ENCODE measurements around the gene RAB4A.
A peak's percentile ranks its signal among the peaks of the same experiment; 100 is the strongest.

RAB4A gene

DNA sequence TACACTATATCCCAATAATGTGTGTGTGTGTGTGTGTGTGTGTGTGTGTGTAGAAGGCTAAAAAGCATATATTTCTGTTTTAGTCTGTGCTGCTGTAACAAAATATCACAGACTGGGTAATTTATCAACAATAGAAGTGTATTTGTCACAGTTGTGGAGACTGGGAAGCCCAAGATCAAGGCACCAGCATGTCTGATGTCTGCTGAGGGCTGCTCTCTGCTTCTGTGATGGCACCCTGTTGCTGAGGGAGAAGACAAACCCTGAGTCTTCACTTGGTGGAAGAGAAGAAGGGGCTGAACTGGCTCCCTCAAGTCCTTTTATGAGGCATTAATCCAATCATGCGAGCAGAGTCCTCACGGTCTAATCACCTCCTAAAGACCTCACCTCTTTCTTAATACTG lies 23.0 kb upstream of the RAB4A start:
- DNase-seq: no peak

DNA sequence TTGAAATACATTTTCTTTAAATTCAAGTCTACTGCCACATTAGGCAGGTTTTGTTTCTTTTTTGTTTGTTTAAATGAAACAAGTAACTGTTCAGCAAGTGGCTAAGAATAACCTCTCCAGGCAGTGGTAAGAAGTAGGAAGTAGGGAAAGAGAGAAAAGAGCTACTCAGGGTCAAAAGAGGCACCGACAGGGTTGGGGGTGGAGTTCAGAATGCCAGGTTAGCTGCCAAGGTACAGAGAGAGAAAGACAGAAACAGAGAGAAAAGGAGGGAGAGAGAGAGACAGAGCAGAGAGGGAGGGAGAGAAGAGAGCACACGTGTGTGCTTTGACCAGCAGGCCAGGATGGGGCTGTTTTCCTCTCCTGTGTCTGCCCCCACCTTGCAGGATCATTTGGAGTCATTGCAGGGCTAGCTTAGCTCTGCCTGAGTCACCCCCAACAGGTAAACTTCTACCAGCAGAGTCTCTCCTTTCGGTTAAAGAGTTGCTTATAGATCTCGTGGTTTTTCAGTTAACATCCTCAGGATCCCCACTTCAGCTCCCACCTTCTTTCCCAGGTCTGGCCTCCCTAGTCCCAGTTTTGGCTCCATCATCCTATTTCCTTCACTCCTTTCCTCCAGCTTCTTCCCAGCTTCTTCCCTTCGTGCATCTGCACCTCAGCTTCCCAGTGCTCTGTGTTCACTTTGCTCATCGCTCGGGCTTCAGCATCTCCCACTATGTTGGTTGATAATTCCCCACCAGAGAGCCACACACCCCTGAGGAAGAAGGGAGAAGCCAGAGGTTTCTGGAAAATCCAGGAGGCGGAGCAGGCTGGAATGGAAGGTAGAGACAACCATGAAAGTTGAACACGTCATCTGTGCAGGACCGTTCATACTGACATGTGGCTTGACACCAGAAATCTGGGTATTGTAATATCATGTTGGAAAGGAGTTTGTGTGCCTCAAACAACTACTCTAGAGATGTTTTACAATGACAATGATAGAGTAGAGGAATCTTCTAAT lies 21.8 kb upstream of the RAB4A start:
- DNase-seq: no peak

DNA sequence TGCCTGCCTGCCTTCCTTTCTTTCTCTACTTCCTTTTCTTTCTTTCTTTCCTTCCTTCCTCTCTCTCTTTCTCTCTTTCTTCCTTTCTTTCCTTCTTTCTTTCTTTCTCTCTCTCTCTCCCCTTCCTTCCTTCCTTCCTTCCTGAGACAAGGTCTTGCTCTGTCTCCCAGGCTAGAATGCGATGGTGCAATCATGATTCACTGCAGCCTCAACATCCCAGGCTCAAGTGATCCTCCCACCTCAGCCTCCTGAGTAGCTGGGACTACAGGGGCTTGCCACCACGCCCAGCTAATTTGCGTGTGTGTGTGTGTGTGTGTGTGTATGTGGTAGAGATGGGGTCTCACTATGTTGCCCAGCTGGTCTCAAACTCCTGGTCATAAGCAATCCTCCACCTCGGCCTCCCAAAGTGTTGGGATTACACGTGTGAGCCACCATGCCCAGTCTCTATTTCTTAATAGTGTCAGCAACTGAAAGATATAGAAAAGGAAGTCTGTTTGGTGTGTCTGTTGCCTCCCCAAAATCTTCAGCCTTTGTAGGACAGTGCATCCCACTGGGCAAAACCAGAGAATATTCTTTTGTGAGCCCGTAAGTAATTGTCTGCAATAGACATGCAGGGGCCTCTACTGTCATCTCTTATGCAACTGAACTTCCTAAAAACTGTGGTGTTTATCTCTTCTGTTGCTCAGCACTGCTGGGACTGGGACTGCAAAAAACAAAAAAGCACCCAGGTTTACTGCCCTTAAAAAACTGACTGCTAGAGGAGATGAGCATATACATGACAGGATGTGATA lies 20.9 kb upstream of the RAB4A start:
- no peak for DNase-seq

DNA sequence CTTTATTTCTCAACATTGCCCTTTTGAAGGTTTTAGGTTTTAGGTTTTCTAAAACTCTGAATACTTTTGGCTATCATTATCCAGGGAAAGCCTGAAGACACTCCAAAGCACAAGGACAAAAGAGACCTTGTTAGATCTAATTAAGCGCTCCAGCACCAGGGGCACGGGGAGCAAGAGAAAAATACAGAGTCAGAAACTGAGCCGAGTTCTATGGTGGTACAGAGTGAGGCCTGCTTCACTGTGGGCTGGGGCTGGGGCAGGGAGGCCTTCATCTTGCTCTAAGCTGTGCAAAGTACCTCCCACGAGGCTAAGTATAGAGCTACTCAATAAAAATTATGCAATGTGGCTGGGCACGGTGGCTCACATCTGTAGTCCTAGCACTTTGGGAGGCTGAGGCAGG lies 19.7 kb upstream of the RAB4A start:
- no peak for DNase-seq

DNA sequence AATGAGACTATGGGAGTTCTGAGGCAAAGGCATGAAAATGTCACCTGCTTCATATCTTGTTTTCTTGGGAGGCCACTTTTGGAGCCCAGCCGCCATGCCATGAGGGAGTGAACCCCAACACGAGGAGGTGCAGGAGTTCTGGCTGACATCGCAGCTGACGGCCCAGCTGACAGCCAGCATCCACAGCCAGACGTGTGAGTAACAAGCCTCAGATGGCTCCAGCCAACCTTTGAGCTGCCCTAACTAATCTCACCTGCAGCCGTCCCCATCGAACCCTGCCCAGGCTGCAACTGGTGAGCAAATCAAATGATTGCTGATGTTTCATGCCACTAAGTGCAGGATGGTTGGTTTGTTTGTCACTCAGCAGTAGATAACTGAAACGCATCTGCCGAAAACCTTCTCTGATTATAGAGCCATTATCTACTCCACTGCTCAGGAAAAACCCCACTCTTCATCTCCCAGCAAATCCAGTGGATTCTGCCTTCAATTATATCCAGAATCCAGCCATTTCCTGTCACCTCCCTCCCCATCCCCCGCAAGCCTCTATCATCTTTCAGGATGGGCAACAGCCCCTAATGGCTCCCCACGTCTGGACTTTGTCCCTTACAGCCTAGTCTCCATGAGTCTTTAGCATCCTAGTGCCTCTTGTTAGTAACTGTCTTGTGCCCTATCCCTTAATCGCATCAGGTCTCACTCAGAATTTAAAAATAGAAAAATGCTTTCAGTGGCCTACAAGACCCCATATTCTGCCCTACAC lies 18.5 kb upstream of the RAB4A start:
- DNase-seq: no peak

DNA sequence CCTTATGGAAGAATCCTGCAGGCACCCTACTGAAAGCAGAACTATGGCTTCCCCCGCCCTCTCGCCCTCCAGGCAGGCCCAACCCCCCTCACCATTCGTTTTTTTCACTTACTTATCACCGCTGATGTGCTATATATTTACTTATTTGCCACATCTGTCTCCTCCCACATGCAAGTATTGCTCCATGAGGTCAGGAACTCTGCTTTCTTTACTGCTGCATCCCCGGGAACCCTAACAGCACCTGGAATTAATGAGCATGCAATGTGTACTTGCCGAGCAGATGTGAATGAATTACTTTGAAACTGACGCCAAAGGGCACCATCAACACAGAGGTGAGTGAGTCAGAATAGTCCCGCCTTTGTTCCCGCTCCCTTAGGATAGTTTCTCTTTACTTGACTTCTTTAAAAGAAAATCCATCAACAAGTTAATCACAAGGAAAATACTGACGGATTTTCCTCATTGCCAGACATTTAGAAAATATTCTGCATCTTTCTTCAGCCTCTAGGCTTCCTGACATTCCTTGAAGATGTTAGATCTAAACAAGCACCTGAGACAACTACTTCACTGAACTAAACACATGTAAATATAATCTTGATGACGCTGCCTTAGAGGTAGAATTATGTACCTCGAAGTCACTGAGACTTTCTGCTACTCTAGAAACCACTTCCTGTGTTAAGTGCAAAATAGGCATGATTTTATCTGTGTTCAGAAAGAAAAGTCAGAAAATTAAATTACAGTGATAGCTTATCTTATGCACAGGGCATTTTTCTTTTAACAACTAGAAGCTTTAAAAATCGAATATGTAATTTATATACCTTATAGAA lies 17.5 kb upstream of the RAB4A start:
- no peak for DNase-seq

DNA sequence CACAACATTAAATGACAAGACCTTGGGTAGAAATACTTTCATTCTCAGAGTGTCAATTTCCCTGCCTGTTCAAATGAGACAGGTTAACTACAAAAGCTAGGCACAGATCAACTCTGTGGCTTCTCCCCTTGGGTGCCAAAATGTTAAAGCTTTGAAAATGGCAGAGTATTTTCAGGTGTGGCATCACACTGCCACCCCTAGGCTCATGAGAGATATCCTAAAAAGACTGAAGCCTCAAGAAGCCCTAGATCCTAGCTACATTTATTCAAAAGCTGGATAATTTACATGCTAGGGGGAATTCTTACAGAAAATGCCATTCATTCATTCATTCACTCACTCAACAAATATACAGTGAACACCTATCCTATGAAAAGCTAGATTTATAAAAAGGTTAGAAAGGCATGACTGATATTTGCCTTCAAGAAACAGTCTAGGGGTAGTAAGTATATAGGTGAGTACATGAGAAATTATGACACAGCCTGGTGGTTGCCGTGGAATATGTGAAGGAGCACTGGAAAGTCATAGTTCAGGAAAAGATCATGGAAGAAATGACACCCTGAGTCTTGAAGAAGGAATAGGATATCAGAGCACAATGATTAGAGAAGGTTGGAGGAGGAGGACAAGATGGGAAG lies 15.9 kb upstream of the RAB4A start:
- no peak for DNase-seq

DNA sequence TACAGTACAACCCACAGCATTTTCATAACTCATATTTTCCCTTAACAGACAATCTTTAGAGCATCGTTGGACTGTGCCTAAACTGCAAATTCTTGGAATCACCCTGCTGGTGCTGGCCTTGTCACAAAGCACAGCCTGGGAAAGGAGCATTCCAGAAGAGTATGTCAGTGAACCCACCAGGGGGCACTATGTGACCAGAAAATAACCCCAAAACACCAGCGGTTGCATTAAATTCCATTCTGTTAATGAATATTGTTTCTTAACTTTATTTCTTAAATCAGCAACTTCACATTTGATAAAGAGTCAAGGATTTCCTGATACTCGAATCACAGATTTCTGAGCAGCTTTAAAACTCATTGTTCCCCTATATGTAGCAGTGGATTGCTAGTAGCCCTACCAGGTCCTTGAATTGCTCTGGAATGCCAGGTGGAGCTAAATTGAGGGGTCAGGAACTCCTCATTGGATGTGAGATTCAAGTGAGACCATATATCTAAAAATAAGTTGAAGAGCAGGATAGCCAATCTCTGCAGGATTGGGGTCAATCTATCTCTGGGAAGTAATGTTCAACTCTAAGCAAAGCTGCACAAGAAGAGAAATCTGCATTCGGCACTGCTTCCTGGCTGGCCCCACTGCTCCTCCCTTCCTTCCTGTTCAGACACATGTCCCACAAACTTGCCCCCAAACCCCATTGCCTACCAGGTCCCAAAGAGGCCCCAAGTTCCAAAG lies 12.7 kb upstream of the RAB4A start:
- DNase-seq: peak; percentile 59

DNA sequence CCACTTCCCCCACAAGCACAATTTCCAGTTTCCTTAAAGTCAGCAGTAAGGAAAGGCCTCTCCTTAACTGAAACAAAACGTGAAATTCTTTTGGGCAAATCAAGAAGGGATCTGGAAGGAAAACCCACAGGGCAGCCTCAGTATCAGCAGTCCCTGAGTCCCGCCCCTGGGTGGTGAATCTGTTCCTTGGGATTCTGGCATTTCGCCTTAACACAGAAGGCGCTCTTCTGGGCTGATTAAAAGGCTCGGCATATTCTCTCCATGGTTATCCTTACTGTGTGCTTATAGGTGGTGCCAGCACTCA lies 12.2 kb upstream of the RAB4A start:
- no peak for DNase-seq

DNA sequence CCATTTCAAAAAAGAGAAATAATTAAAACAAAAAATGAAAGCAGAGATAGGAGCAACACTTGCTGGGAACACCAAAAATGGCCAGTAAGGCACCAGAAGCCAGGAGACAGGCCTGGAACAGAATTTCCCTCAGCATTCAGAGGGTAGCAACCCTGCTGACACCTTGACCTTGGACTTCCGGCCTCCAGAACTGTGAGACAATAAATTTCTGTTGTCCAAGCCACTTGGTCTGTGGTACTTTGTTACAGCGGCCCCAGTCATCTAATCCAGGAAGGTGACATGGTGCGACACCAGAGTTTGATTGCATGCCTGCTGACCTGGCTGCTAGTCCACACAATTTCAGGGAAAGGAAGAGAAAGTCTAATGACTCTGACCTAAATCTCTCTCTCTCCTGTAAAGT lies 10.6 kb upstream of the RAB4A start:
- DNase-seq: no peak

DNA sequence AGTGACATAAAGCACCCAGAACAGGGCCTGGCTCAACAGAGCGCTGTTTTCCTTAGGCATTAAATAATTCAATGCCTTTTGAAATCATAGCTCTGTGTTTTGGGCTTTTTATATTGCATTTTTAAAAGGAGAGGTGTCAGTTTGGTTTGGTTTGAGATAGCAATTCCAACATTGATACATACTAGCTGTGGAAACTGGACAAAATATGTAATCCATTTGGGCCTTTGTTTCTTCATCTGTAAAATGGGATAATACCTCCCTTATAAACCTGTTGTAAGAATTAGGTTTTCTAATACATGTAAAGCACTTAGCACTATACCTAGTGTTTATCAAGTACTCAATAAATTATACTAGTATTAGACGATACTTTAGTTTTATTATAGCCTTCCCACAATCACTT lies 8.7 kb upstream of the RAB4A start:
- no peak for DNase-seq

DNA sequence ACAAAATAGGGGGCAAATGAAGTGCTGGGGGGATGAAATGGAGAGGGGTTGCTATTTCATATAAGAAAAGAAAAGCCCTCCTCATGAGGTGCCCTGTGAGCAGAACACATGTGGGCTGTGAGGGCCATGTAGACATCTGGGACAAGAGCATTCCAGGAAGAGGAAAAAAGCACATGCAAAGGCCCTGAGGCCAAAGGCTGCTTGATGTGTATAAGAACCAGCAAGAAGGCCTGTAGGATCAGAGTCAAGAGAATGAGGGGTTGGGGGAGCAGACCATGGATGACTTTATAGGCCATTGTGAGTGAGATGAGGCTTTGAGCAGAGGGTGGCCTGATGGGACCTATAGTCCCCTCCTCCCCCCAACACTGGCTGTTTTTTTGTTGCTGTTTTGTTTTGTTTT lies 7.7 kb upstream of the RAB4A start:
- no peak for DNase-seq

DNA sequence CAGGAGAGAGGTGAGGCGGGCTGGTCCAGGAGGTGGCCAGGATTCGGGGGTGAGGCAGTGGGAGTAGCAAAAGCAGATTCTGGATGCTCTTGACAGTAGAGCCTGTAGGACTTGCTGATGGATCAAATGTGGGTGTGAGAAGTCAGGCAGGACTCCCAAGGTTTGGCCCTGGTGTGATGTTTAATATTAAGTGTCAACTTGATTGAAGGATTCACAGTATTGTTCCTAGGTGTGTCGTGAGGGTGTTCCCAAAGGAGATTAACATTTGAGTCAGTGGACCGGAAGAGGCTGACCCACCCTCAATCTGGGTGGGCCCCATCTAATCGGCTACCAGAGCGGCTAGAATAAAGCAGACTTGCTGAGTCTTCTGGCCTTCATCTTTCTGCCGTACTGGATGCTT lies 6.8 kb upstream of the RAB4A start:
- DNase-seq: no peak

DNA sequence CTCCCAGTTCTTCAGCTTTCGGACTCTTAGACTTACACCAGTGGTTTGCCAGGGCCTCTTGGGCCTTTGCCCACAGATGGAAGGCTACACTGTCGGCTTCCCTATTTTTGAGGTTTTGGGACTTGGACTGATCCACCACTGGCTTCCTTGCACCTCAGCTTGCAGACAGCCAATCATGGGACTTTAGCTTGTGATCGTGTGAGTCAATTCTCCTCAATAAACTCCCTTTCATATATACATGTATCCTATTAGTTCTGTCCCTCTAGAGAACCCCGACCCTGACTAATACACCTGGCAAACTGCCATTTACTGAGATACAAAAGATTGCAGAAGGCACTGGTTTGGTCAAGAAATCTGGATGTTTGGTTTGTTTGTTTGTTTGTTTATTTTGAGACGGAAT lies 6.4 kb upstream of the RAB4A start:
- no peak for DNase-seq

DNA sequence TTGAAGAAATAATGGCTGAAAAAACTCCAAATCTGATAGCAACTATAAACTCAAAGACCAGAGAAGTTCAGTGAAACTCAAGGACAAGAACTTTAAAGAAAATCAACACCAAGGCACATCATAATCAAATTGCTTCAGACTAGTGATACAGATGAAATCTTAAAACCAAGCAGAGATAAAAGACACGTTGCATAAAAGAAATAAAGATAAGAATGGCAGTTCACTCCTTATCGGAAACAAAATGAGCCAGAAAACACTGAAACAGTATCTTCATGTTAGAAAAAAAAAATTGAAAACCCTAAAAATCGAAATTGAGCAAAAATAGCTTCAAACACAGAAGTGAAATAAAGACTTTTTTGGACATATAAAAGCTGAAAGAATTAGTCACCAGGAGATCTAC lies 4.6 kb upstream of the RAB4A start:
- no peak for DNase-seq

DNA sequence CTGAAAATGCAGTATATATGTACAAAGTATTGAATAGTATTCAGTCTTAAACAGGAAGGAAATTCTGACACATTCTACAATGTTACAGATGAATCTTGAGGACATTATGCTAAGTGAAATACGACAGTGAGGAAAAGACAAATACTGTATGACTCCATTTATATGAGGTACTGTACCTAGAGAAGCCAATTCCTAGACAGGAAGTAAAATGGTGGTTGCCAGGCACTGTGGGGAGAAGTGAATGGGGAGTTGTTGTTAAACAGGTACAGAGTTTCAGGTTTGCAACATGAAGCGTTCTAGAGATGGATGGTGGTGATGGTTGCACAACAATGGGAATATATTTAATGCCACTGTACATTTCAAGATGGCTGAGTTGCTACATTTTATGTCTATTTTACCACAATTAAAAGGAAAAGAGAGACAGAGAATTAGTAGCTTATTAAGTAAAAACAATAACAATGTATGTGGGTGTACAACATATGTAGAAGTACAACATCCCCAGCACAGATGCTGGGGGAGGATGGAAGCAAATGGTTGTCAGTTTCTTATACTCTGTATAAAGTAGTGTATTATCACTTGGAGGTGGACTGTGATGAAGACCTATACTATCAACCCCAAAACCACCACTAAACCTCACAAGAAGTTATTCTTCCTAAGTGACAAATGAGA lies 3.9 kb upstream of the RAB4A start:
- no peak for DNase-seq

DNA sequence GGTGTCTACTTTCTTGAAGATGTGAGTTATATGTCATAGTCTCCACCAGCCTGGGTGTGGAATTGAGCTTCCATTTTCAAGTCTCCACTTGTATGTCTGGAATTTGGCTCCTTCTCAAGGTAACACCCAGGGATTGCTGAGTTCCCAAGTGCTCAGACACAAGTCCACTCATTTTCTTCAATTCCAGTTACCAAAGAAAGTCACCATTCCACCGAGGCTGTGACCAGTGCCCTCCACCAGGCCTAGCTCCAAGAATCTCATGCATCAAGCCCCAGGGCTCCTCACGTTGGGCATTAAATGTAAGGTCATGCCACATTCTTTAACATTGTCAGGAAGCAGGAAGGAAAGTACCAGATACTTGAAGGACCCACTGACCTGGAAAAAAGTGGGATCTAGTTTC lies 2.4 kb upstream of the RAB4A start:
- DNase-seq: no peak

DNA sequence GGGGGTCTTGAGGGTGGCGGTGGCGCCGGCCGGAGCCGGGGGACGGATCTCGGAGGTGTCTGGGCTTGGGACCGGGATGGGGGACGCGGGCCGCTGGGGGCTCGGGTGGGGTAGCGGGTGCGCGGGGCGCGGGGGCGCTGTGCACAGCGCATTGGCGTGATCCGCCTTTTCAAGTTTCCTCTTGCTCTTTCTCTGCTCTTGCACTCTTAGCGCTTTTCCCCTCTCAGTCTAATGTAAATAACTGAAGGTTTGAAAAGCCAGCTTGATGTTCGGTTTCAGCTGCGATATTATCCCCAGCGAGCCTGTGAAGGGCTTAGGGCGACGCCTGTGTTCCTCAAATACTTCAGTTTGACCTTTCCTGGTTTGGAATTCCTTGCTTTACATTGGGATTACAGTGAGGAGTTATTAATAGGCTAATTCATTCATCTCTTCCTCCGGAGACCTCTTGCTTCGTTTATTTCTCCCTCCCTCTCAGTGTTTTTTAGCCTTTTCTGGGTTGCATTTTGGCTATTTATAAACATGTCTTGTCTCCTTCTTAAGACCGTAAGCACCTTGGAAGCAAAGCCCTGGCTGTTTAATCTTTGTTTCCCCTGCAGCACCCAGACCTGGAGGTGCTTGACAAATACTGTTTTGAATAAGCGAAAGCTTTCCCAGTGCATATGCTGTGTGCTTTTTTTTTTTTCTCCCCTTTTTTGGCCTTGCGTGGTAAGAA lies 693 bp downstream of the RAB4A start:
- DNase-seq: peak; percentile 19

DNA sequence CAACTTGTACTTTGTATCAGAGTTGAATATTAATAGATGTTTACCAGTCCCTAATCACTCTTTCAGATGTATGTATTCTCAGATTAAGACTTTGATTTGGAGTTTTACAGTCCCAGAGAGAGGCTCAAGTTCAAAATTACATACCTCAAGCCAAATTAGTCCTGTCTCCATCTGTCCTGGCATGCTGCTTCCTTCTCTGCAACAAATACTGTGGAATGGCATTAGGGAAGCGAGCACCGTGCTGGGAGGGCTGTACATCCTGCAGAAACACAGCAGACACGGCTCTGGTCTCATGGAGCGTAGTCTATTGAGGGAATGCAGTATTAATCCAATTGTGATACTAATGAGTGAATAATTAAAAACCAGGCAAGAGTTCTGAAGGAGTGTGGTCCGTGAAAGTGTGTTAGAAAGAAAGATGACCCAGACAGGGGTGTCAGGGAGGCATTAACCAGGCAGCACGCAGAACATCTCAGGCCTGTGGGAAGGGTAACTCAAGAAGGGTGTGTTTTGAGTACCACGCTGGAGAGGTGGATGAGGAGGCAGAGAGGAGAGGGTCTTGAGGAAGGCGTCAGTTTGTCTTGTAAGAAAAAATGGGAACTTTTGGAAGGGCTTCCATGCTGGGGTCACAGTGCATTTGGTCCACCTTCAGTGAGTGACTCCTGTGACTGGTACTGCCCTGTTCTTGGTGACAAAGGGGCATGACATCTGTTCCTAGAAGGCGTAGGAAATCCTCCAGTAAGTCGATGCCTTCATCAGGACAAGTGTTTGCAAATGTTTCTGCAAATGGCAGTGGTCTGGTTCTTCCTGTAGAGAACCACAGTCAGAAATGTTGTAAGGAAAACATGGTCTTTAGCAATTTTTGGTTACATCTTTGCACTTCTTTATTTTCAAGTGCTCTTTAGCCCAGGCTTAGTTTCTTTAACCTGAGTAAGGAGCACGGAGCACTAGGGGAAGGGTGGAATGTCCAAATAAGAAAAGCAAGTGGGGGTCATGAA lies 1.6 kb downstream of the RAB4A start:
- no peak for DNase-seq
